DMS53 treated with DMSO at 0.1 percent for 48 hours (cell line): ENCODE measurements around the gene BBS5.
"Not testable (repeated sequence)": the region's sequence is repeated elsewhere in the genome, so short reads cannot be mapped to it uniquely, and the experiment has no call there.

Experiments used
- DNase-seq: peaks from one replicate; lab custom pipeline; 2025; ENCODE audit not compliant: unreplicated experiment; lab: John Stamatoyannopoulos, UW

Gene BBS5

DNA sequence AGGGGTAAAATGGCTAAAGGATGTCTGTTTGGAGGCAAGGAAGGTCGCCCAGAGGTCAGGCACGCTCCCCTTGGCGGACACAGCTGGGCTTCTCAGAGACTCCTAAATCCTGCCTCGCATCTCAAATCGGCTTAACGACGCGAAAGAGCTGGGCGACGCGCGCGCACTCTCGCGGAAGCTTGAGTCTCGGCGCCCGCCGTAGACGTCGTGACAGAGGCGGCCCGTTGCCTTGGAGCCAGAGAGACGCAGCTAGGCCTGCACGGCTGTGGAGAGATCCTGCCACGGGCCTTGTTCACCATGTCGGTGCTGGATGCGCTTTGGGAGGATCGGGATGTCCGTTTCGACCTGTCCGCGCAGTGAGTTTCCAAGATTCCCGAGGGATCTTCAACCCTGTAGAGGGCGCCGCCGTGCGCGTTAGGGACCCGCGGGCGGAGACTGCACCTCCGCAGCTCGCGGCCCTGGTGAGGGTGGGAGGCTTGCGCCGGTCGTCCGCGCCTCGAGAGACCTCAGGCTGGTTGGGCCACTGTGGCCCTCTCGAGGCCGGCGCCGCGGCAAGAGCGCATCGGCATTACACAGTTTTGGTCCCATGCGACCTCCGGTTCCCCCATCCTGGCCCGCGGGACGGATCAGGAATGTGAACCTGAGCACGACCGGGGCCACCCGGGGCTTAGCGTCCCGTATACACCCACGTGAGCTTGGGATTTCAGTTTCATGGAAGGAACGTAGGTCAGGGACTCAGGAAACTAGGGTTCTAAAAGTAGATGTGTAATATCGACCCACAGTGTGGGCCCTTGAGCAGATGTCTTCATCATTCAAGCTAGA lies at the start of gene BBS5:
TSS of gene BBS5 (plus strand) at position 238 of the 822 bp plus-strand sequence. CDS start at position 298, 60 bp downstream.
- DNase-seq: peak; percentile 79

DNA sequence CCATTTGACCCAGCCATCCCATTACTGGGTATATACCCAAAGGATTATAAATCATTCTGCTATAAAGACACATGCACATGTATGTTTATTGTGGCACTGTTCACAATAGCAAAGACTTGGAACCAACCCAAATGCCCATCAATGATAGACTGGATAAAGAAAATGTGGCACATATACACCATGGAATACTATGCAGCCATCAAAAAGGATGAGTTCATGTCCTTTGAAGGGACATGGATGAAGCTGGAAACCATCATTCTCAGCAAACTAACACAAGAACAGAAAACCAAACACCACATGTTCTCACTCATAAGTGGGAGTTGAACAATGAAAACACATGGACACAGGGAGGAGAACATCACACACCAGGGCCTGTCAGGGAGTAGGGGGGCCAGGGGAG lies 47.5 kb upstream of the BBS5 start:
- not testable (repeated sequence) for DNase-seq

DNA sequence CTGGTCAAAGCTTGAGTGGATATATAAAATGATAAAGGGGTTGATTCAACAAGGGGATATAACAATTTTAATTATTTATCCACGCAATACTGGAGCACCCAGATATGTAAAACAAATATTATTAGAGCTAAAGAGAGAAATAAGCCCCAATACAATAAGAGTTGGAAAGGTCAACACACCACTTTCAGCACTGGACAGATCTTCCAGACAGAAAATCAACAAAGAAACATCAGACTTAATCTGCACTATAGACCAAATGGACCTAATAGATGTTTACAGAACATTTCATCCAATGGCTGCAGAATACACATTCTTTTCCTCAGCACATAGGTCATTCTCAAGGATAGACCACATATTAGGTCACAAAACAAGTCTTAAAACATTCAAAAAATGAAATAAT lies 45.1 kb upstream of the BBS5 start:
- DNase-seq: not testable (repeated sequence)

DNA sequence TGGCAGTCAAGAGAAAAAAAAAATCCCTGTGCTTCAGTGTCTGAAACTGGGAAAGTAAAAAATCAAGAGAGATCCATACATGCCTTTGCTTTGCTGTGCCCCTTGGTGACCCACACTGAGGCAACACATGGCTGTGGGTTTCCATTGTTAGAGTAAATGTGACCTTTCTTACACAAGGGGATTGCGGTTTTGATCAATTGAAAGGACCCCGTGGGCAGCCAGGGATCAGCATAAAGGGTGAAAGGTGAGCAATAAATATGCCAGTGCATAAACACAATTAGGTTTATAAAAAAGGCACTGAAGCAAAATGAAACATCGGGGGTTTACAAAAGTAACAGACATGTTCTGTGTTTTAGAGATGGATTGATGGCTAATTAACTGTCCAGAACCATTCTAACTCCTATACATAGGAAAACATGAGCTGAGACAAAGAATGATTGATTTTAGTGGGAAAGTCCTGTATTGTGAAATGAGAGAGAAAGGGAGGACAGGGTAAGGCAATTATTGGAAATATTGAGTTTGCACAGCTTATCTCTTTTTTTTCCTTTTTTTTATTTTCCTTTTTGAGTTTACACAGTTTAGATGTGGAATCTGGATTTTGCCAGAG lies 40.7 kb upstream of the BBS5 start:
- DNase-seq: no peak

DNA sequence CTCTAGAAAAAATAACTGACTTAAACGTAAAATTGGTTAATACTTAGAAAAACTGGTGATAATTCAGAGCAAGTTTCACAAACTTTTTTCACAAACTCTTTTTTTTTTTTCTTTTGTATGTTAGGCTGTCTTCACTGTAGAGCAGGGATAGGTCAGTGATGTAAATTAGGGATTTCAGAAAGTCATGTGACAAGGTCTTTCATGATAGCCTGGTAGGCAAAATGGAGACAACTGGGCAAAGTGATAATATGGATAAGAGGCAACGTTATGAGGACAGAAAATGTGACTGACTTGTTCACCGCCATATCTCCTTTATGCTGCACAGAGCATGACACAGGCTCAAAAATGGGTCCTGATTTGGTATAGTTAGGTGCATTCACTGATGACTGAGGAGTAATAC lies 39.4 kb upstream of the BBS5 start:
- DNase-seq: no peak

GRCh38 chr2:169446452-169446851 lies 32.8 kb upstream of the BBS5 start:
- DNase-seq: no peak

- no peak for DNase-seq
Measured at GRCh38 chr2:169448316-169448715, 31.0 kb upstream of the BBS5 start.

GRCh38 chr2:169448865-169449264 lies 30.4 kb upstream of the BBS5 start:
- DNase-seq: no peak

- DNase-seq: peak; percentile 59
Measured at GRCh38 chr2:169452080-169452479, 27.2 kb upstream of the BBS5 start.

GRCh38 chr2:169453044-169453443 lies 26.2 kb upstream of the BBS5 start:
- not testable (repeated sequence) for DNase-seq

- DNase-seq: no peak
Measured at GRCh38 chr2:169461143-169461542, 18.2 kb upstream of the BBS5 start.

DNA sequence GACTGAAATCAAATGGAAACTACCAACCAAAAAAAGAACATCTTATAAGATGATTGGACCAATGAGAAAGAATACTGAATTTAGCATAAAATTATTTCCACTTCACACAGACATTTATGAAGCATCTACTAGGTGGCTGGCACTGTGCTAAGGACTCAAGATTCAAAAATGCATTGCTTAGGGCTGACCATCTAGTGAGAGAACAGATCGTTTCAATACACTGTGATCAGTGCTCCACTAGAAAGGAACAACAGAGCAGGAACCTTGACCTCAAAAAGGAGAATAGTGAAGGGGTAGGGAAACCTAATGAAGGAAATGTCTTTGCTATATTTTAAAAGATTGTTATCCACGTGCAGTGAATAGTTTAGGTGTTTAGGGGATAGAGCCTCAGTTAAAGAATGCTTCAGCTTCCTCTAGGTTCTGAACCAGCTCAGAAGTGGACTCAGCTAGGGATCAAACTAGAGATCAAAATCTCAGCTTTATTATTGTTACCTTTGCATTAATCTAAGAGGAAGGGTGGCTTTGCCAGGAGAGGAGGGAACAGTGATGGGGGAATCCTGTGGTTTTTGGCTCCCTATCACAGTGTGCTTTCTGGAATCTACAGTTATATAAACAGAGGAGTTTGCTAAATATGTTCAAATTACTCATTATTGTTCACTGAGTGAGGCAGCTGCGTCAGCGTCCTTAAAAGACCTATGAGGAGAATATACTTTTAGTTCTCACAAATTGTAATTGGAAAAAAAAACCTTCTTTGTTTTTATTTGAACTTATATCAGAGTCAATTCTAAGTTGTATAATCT lies 16.2 kb upstream of the BBS5 start:
- no peak for DNase-seq

DNA sequence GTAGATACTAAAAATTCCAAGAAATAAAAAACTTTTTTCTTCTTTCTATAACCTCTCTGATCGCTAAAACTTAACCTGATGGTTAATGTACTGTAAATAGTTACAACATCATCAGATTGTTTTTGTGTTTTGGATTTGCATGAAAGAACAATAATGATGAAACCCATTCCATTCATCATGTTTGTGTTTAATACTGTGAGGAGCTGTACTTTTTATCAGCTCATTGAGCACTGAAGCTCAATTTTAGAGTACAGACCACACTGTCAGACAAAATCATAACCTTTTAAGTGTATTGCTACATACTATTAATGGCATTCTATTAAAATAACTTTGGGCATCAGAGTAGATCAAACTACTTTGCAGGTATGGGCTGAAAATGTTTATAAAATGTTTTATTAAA lies 14.8 kb upstream of the BBS5 start:
- no peak for DNase-seq

GRCh38 chr2:169464882-169465281 lies 14.4 kb upstream of the BBS5 start:
- DNase-seq: no peak

DNA sequence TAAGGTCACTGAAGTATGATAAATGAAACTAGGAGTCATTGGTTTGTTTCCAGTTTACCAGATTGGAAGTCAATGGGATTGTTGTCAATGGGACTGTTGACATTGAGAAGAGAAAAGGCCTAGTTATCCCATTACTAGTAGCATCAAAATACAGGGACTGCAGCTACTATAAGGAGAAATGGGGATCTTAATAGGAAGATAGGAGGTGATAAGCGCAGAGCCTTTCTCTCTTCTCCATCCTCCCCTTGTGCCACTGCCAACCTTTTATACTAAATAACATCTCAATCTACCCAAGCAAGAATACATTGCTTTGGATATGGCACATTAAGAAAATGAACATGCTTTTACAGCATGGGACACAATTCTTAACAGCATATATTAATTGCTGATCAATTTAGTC lies 10.5 kb upstream of the BBS5 start:
- no peak for DNase-seq

DNA sequence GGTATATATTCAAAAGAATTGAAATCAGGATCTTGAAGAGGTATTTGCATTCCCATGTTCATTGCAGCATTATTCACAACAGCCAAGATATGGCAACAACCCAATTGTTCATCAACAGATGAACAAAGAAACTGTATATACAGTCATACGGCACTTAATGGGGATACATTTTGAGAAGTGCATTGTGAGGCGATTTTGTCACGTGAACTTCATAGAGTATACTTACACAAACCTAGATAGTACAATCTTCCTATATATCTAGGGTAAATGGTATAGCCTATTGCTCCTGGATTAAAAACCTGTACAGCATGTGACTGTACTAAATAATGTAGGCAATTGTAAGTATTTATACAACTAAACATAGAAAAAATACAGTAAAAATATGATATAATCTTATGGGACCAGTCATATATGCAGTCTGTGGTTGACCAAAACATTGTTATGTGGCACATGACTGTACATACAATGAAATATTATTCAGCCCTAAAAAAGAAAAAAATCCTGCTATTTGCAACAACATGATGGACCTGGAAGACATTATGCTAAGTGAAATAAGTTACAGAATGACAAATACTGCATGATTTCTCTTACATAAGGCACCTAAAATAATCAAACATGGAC lies 9.2 kb upstream of the BBS5 start:
- DNase-seq: no peak

GRCh38 chr2:169472249-169472648 lies 7.0 kb upstream of the BBS5 start:
- no peak for DNase-seq

GRCh38 chr2:169476459-169476858 lies 2.8 kb upstream of the BBS5 start:
- peak; percentile 91 for DNase-seq

- DNase-seq: no peak
Measured at GRCh38 chr2:169478339-169478738, 955 bp upstream of the BBS5 start.

- no peak for DNase-seq
Measured at GRCh38 chr2:169478745-169479256, 493 bp upstream of the BBS5 start.

DNA sequence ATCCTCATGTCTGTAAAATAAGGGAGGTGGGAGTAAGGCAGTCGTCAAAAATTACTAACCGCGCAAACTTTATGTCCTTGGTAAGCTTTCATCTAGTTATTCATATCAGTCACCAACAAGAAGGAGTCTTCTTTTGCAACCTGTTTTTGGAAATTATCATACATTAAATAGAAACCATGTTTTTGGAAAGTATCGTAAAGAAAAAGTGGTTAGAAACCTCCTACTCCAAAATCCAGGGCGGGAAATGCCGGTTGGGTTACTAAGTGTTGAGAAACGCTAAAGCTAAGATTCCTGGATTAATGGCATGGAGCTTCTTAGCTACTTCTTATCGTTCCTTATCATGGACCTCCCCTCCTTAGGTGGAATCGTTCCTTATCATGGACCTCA lies 778 bp downstream of the BBS5 start:
- no peak for DNase-seq
